Activated CD8-positive, alpha-beta memory T cell treated with anti-CD3 and anti-CD28 coated beads, Interleukin-2, amount 50 U/mL, for 24 hours (primary cell): ENCODE measurements around the gene TMPRSS9.
"Not testable (repeated sequence)": the region's sequence is repeated elsewhere in the genome, so short reads cannot be mapped to it uniquely, and the experiment has no call there.

Experiments used
- DNase-seq: peaks from one replicate; pipeline ENCODE4 v3.0.0-alpha.2; 2020; ENCODE audit errors: extremely low read depth

TMPRSS9 gene

GRCh38 chr19:2436926-2437325 lies 76.9 kb downstream of the TMPRSS9 start:
- no peak for DNase-seq

- DNase-seq: no peak
These were observed 78.1 kb downstream of the TMPRSS9 start for GRCh38 chr19:2438178-2438577.

GRCh38 chr19:2440515-2440914 lies 80.5 kb downstream of the TMPRSS9 start:
- no peak for DNase-seq

GRCh38 chr19:2441096-2441752 lies 81.2 kb downstream of the TMPRSS9 start:
- DNase-seq: no peak

GRCh38 chr19:2443116-2443784 lies 83.2 kb downstream of the TMPRSS9 start:
- DNase-seq: no peak

- no peak for DNase-seq
These were observed 83.7 kb downstream of the TMPRSS9 start for GRCh38 chr19:2443785-2444182.

- no peak for DNase-seq
These were observed 84.4 kb downstream of the TMPRSS9 start for GRCh38 chr19:2444251-2445002.

- no peak for DNase-seq
These were observed 86.3 kb downstream of the TMPRSS9 start for GRCh38 chr19:2446381-2446780.

- DNase-seq: no peak
These were observed 89.0 kb downstream of the TMPRSS9 start for GRCh38 chr19:2449019-2449418.

GRCh38 chr19:2451138-2451537 lies 91.1 kb downstream of the TMPRSS9 start:
- DNase-seq: no peak

- no peak for DNase-seq
These were observed 91.7 kb downstream of the TMPRSS9 start for GRCh38 chr19:2451741-2452140.

GRCh38 chr19:2453431-2454025 lies 93.5 kb downstream of the TMPRSS9 start:
- DNase-seq: no peak

GRCh38 chr19:2454199-2454961 lies 94.3 kb downstream of the TMPRSS9 start:
- DNase-seq: no peak

GRCh38 chr19:2454962-2455850 lies 95.1 kb downstream of the TMPRSS9 start:
- DNase-seq: no peak

GRCh38 chr19:2455851-2456570 lies 95.9 kb downstream of the TMPRSS9 start:
- no peak for DNase-seq

GRCh38 chr19:2457394-2458037 lies 97.5 kb downstream of the TMPRSS9 start:
- DNase-seq: no peak

GRCh38 chr19:2458054-2458453 lies 98.0 kb downstream of the TMPRSS9 start:
- no peak for DNase-seq

GRCh38 chr19:2458776-2459175 lies 98.7 kb downstream of the TMPRSS9 start:
- DNase-seq: not testable (repeated sequence)

GRCh38 chr19:2460245-2460644 lies 100.2 kb downstream of the TMPRSS9 start:
- no peak for DNase-seq
